ENCODE data around the gene MET.
"Not testable (repeated sequence)": the region's sequence is repeated elsewhere in the genome, so short reads cannot be mapped to it uniquely, and the experiment has no call there.

The MET gene

GRCh38 chr7:116738378-116738777, 66.4 kb downstream of the MET start:
- Histone ChIP-seq H3K36me3 (ENCODE audit: control insufficient read depth, insufficient read depth, low read length) (no peaks in the 10 kb centered on the region), H3K27ac (ENCODE audit: low read depth, low read length) (no peak overlapping the region), H3K9ac (ENCODE audit: low read length) (no peak overlapping the region), H3K27me3 (ENCODE audit: control insufficient read depth, insufficient read depth, low read length) (no peaks in the 10 kb centered on the region), H3K4me1 (ENCODE audit: control insufficient read depth, insufficient read depth, low read length) (peaks cover 2% of the 10 kb centered on the region), H3K4me3 (ENCODE audit: low read length) (no peak overlapping the region)

DNA sequence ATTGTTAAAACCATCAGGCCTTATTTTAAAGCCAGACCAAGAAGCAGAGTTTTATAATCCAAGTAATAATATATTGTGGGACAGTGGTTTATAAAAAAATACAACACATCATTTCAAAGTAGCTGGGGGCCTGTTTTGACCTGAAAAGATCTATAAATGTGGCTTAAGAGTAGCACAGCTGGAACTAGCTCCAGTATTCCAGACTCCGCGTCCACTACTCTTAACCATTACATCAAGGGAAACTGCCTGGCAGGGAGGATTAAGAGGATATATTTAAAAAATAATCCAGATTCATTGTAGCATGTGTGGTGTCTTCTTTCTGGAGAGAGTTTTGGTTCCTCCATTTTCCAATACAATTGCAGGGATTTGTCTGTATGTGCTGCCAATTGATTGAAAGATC, 67.3 kb downstream of the MET start:
- Histone ChIP-seq H3K36me3 (ENCODE audit: control insufficient read depth, insufficient read depth, low read length) (no peaks in the 10 kb centered on the region), H3K9ac (ENCODE audit: low read length) (no peak overlapping the region), H3K27me3 (ENCODE audit: control insufficient read depth, insufficient read depth, low read length) (no peaks in the 10 kb centered on the region), H3K4me1 (ENCODE audit: control insufficient read depth, insufficient read depth, low read length) (peaks cover 2% of the 10 kb centered on the region), H3K4me3 (ENCODE audit: low read length) (no peak overlapping the region), H3K27ac (ENCODE audit: low read depth, low read length) (no peak overlapping the region)

- no peak overlapping the region for H3K9ac ChIP-seq (ENCODE audit: low read length)
- no peaks in the 10 kb centered on the region for H3K27me3 ChIP-seq (ENCODE audit: control insufficient read depth, insufficient read depth, low read length)
- H3K4me1 ChIP-seq (ENCODE audit: control insufficient read depth, insufficient read depth, low read length): peaks cover 2% of the 10 kb centered on the region
- H3K27ac ChIP-seq (ENCODE audit: low read depth, low read length): no peak overlapping the region
- no peak overlapping the region for H3K4me3 ChIP-seq (ENCODE audit: low read length)
- no peaks in the 10 kb centered on the region for H3K36me3 ChIP-seq (ENCODE audit: control insufficient read depth, insufficient read depth, low read length)
Observed at GRCh38 chr7:116740231-116740630, 68.2 kb downstream of the MET start.

GRCh38 chr7:116740755-116741462, 68.9 kb downstream of the MET start:
- Histone ChIP-seq H3K4me3 (ENCODE audit: low read length) (no peak overlapping the region), H3K9ac (ENCODE audit: low read length) (no peak overlapping the region), H3K27me3 (ENCODE audit: control insufficient read depth, insufficient read depth, low read length) (no peaks in the 10 kb centered on the region), H3K27ac (ENCODE audit: low read depth, low read length) (no peak overlapping the region), H3K4me1 (ENCODE audit: control insufficient read depth, insufficient read depth, low read length) (peaks cover 2% of the 10 kb centered on the region), H3K36me3 (ENCODE audit: control insufficient read depth, insufficient read depth, low read length) (no peaks in the 10 kb centered on the region)

DNA sequence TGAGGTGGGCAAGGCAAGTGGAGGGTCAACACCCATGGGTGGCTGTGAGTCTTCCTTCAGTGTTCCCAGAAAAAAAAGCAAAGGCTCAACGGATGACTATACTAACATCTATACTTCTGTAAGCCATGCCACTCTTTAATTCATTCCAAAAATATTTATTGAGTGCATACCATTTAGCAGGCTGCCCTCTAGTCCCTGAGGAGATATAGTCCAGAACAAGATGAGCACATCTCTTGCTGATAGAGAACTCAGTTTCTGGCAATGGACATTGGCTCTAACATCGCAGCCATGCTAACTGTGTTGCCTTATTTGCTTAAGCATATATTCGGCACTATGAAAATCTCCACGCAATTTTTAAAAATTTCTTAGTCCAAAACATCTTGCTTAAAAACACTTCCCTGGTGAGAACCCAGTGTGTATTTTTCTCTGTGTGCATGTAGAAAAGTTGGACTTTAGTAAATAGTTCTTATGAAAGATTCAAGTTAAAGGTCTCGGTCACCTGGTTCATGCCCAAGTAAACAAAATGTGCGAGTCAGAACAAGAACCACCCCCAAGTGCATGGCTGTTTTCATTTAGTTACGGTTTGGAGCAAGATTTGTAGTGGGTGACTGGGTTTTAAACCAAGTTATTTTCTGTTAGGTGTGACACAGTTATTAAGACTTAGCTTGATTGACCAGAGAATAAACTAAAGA, 69.8 kb downstream of the MET start:
- H3K4me3 ChIP-seq (ENCODE audit: low read length): no peak overlapping the region
- H3K27ac ChIP-seq (ENCODE audit: low read depth, low read length): no peak overlapping the region
- no peaks in the 10 kb centered on the region for H3K27me3 ChIP-seq (ENCODE audit: control insufficient read depth, insufficient read depth, low read length)
- H3K4me1 ChIP-seq (ENCODE audit: control insufficient read depth, insufficient read depth, low read length): peaks cover 2% of the 10 kb centered on the region
- H3K9ac ChIP-seq (ENCODE audit: low read length): no peak overlapping the region
- no peaks in the 10 kb centered on the region for H3K36me3 ChIP-seq (ENCODE audit: control insufficient read depth, insufficient read depth, low read length)

- no peak overlapping the region for H3K4me3 ChIP-seq (ENCODE audit: low read length)
- H3K27me3 ChIP-seq (ENCODE audit: control insufficient read depth, insufficient read depth, low read length): no peaks in the 10 kb centered on the region
- no peak overlapping the region for H3K9ac ChIP-seq (ENCODE audit: low read length)
- H3K4me1 ChIP-seq (ENCODE audit: control insufficient read depth, insufficient read depth, low read length): peaks cover 2% of the 10 kb centered on the region
- no peaks in the 10 kb centered on the region for H3K36me3 ChIP-seq (ENCODE audit: control insufficient read depth, insufficient read depth, low read length)
- no peak overlapping the region for H3K27ac ChIP-seq (ENCODE audit: low read depth, low read length)
Observed at GRCh38 chr7:116742641-116743040, 70.6 kb downstream of the MET start.

DNA sequence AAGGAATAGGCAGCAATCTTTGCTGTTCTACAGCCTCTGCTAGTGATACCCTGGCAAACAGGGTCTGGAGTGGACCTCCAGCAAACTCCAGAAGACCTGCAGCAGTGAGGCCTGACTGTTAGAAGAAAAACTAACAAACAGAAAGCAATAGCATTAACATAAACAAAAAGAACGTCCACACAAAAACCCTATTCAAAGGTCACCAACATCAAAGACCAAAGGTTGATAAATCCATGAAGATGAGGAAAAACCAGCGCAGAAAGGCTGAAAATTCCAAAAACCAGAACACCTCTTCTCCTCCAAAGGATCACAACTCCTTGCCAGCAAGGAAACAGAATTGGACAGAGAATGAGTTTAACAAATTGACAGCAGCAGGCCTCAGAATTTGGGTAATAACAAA, 71.8 kb downstream of the MET start:
- not testable (repeated sequence) for H3K9ac ChIP-seq (ENCODE audit: low read length); H3K27ac ChIP-seq (ENCODE audit: low read depth, low read length); H3K27me3 ChIP-seq (ENCODE audit: control insufficient read depth, insufficient read depth, low read length); H3K4me3 ChIP-seq (ENCODE audit: low read length); H3K4me1 ChIP-seq (ENCODE audit: control insufficient read depth, insufficient read depth, low read length); H3K36me3 ChIP-seq (ENCODE audit: control insufficient read depth, insufficient read depth, low read length)

DNA sequence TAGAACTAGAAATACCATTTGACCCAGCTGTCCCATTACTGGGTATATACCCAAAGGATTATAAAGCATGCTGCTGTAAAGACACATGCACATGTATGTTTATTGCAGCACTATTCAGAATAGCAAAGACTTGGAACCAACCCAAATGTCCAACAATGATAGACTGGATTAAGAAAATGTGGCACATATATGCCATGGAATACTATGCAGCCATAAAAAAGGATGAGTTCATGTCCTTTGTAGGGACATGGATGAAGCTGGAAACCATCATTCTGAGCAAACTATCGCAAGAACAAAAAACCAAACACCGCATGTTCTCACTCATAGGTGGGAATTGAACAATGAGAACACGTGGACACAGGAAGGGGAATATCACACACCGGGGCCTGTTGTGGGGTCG, 74.4 kb downstream of the MET start:
- not testable (repeated sequence) for H3K4me1 ChIP-seq (ENCODE audit: control insufficient read depth, insufficient read depth, low read length); H3K4me3 ChIP-seq (ENCODE audit: low read length)

GRCh38 chr7:116751070-116751469, 79.1 kb downstream of the MET start:
- not testable (repeated sequence) for H3K27ac ChIP-seq (ENCODE audit: low read depth, low read length); H3K4me3 ChIP-seq (ENCODE audit: low read length); H3K36me3 ChIP-seq (ENCODE audit: control insufficient read depth, insufficient read depth, low read length); H3K9ac ChIP-seq (ENCODE audit: low read length); H3K27me3 ChIP-seq (ENCODE audit: control insufficient read depth, insufficient read depth, low read length); H3K4me1 ChIP-seq (ENCODE audit: control insufficient read depth, insufficient read depth, low read length)

More for the DNA sequence above, 74.4 kb downstream of the MET start:
- not testable (repeated sequence) for H3K27me3 ChIP-seq (ENCODE audit: control insufficient read depth, insufficient read depth, low read length); H3K27ac ChIP-seq (ENCODE audit: low read depth, low read length); H3K36me3 ChIP-seq (ENCODE audit: control insufficient read depth, insufficient read depth, low read length); H3K9ac ChIP-seq (ENCODE audit: low read length)

DNA sequence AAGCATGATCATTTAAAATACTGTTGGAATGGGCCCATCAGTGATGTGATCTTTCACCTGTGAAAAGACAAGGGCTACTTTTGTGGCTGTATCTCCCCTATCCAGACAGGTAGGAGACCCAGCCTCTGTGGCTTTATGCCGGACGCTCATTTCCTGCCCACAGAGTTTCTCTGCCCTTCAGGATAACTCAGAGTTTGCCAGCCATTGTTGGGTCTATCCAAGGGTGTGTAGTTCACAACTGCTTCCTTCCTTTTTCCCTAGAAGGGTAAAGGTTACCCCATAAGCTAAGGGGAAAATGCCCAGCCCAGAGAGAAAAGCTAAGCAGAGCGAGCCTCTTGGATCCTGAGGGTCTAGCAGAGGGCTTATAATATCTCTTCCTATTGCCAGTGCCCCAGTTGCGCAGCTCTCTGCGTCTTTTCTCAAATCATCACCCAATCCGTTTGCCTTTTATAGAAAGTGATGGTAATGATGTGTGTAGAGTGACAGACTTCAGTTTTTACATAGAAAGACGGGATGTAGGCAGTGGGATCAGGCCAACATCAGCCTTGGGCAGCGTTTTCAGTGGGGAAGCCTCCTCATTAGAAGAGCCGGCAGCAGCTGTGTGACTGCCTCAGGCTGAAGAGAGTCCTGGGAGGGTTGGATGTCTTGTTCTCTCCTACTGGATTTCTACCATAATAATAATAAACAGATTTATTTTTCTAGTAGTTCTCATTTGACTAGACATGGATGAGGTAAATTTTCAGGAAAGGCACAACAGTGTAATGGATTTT, 80.5 kb downstream of the MET start:
- Histone ChIP-seq H3K4me3 (ENCODE audit: low read length) (no peak overlapping the region), H3K4me1 (ENCODE audit: control insufficient read depth, insufficient read depth, low read length) (no peaks in the 10 kb centered on the region), H3K9ac (ENCODE audit: low read length) (no peak overlapping the region), H3K36me3 (ENCODE audit: control insufficient read depth, insufficient read depth, low read length) (no peaks in the 10 kb centered on the region), H3K27ac (ENCODE audit: low read depth, low read length) (no peak overlapping the region), H3K27me3 (ENCODE audit: control insufficient read depth, insufficient read depth, low read length) (no peaks in the 10 kb centered on the region)

- Histone ChIP-seq H3K27me3 (ENCODE audit: control insufficient read depth, insufficient read depth, low read length) (no peaks in the 10 kb centered on the region), H3K9ac (ENCODE audit: low read length) (no peak overlapping the region), H3K36me3 (ENCODE audit: control insufficient read depth, insufficient read depth, low read length) (no peaks in the 10 kb centered on the region), H3K4me3 (ENCODE audit: low read length) (no peak overlapping the region), H3K4me1 (ENCODE audit: control insufficient read depth, insufficient read depth, low read length) (no peaks in the 10 kb centered on the region), H3K27ac (ENCODE audit: low read depth, low read length) (no peak overlapping the region)
Observed at GRCh38 chr7:116753130-116753529, 81.1 kb downstream of the MET start.

GRCh38 chr7:116754186-116754585, 82.2 kb downstream of the MET start:
- Histone ChIP-seq H3K4me3 (ENCODE audit: low read length) (no peak overlapping the region), H3K36me3 (ENCODE audit: control insufficient read depth, insufficient read depth, low read length) (no peaks in the 10 kb centered on the region), H3K27me3 (ENCODE audit: control insufficient read depth, insufficient read depth, low read length) (no peaks in the 10 kb centered on the region), H3K9ac (ENCODE audit: low read length) (no peak overlapping the region), H3K27ac (ENCODE audit: low read depth, low read length) (no peak overlapping the region), H3K4me1 (ENCODE audit: control insufficient read depth, insufficient read depth, low read length) (no peaks in the 10 kb centered on the region)
